DND-41 (cell line): Measurements from ENCODE around the gene HYDIN.
"Not testable (repeated sequence)": the region's sequence is repeated elsewhere in the genome, so short reads cannot be mapped to it uniquely, and the experiment has no call there.

Source experiments
- ATAC-seq: fragments of 200-7000 bp; cut with Tn5 transposase; 3 replicates; pipeline ENCODE4 v1.9.1; 2021; ENCODE audit warnings: low read depth; ENCODE audit not compliant: insufficient read depth
- DNase-seq: peaks from one replicate; pipeline ENCODE4 v3.0.0-alpha.2; 2020
- H2AFZ ChIP-seq: 2 replicates; pipeline ENCODE4 v1.6.0; 2012; ENCODE audit warnings: low read depth, low read length
- H3K27ac ChIP-seq: 2 replicates; pipeline ENCODE4 v1.5.1; 2012; ENCODE audit warnings: low read length, inconsistent platforms
- H3K27me3 ChIP-seq: fragments of 200-600 bp; sonication (generic); 2 replicates; pipeline ENCODE4 v1.6.0; 2012; ENCODE audit warnings: low read length, mild to moderate bottlenecking, inconsistent platforms; ENCODE audit not compliant: insufficient read depth, poor library complexity
- H3K36me3 ChIP-seq: 2 replicates; pipeline ENCODE4 v1.5.1; 2012; ENCODE audit warnings: low read length, inconsistent platforms; ENCODE audit not compliant: insufficient read depth
- H3K4me1 ChIP-seq: 2 replicates; pipeline ENCODE4 v1.5.1; 2012; ENCODE audit warnings: mild to moderate bottlenecking, low read length; ENCODE audit not compliant: insufficient read depth
- H3K4me2 ChIP-seq: 2 replicates; pipeline ENCODE4 v1.6.0; 2012; ENCODE audit warnings: mild to moderate bottlenecking, moderate library complexity, low read length, inconsistent platforms; ENCODE audit not compliant: insufficient read depth
- H3K4me3 ChIP-seq, 2 experiments: fragments of 200-600 bp in 1 of 2; shearing (Covaris generic) in 1 of 2; 2 replicates each; pipeline ENCODE4 v1.5.1; 2012 to 2016; ENCODE audit warnings: inconsistent platforms in 2 of 2, low read length in 2 of 2, mild to moderate bottlenecking in 2 of 2, low read depth in 1 of 2, moderate library complexity in 1 of 2
- H3K79me2 ChIP-seq: 2 replicates; pipeline ENCODE4 v1.6.0; 2012; ENCODE audit warnings: low read length, inconsistent platforms; ENCODE audit not compliant: insufficient read depth
- H3K9ac ChIP-seq: 2 replicates; pipeline ENCODE4 v1.6.0; 2012; ENCODE audit warnings: low read depth, mild to moderate bottlenecking, inconsistent platforms, low read length, moderate library complexity
- H3K9me3 ChIP-seq: 2 replicates; pipeline ENCODE4 v1.5.1; 2012; ENCODE audit warnings: low read length, moderate library complexity, mild to moderate bottlenecking, inconsistent platforms; ENCODE audit not compliant: insufficient read depth, severe bottlenecking
- H4K20me1 ChIP-seq: 2 replicates; pipeline ENCODE4 v1.6.0; 2012; ENCODE audit warnings: low read length; ENCODE audit not compliant: insufficient read depth

Gene HYDIN

GRCh38 chr16:71069842-71070241, 160.7 kb downstream of the HYDIN start:
- DNase-seq, H3K4me2 ChIP-seq, H3K27ac ChIP-seq, H3K4me3 ChIP-seq, H2AFZ ChIP-seq, H3K9ac ChIP-seq, H3K36me3 ChIP-seq, H3K79me2 ChIP-seq, H3K9me3 ChIP-seq, H3K27me3 ChIP-seq, H4K20me1 ChIP-seq, ATAC-seq, H3K4me1 ChIP-seq: not testable (repeated sequence)

- H3K36me3 ChIP-seq, ATAC-seq, H3K4me3 ChIP-seq, H3K4me1 ChIP-seq, H3K27ac ChIP-seq, DNase-seq, H2AFZ ChIP-seq, H3K27me3 ChIP-seq, H4K20me1 ChIP-seq, H3K79me2 ChIP-seq, H3K9ac ChIP-seq, H3K9me3 ChIP-seq, H3K4me2 ChIP-seq: not testable (repeated sequence)
These were observed 176.5 kb downstream of the HYDIN start for GRCh38 chr16:71053897-71054609.

DNA sequence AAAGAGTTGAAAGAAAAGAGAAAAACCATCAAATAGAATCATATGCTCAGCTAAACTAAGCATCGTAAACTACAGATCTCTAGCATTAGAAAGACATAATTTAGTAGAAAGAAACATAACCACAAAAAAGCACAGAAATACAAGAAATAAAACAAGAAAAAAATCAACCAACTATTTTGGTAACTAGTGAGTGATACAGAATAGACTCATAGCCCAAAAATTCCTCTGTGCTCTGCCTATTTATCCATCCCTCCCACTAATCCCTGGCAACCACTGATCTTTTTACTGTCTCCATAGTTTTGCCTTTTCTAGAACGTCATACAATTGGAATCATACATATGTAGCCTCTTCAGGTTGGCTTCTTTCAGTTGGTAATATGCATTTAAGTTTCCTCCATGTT, 180.2 kb downstream of the HYDIN start:
- not testable (repeated sequence) for H2AFZ ChIP-seq, DNase-seq, H3K4me3 ChIP-seq, H4K20me1 ChIP-seq, H3K4me2 ChIP-seq, H3K9me3 ChIP-seq, H3K27me3 ChIP-seq, H3K27ac ChIP-seq, H3K79me2 ChIP-seq, H3K9ac ChIP-seq, H3K4me1 ChIP-seq, ATAC-seq, H3K36me3 ChIP-seq

GRCh38 chr16:71039368-71040111, 191.0 kb downstream of the HYDIN start:
- ATAC-seq, H3K79me2 ChIP-seq, H3K9me3 ChIP-seq, H3K4me3 ChIP-seq, H3K36me3 ChIP-seq, H4K20me1 ChIP-seq, H3K27me3 ChIP-seq, H2AFZ ChIP-seq, H3K9ac ChIP-seq, H3K4me1 ChIP-seq, H3K4me2 ChIP-seq, H3K27ac ChIP-seq, DNase-seq: not testable (repeated sequence)

DNA sequence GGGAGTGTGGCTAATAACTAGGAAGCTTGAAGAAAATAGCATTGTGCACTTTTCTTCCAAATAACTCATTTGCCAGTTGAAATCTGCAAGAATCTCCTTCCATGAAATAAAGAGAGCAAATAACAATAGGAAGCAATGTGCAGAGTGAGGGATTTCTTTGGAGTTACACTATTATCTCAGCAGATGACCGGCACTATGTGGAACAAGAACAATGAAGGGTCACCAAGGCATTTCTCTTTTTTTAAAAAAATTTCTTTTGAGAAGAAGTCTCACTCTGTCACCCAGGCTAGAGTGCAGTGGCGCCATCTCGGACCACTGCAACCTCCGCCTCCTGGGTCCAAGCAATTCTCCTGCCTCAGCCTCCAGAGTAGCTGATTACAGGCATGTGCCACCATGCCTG, 192.1 kb downstream of the HYDIN start:
- H3K27ac ChIP-seq, H4K20me1 ChIP-seq, ATAC-seq, H3K4me1 ChIP-seq, H3K27me3 ChIP-seq, H3K9ac ChIP-seq, H3K4me3 ChIP-seq, H3K4me2 ChIP-seq, H3K36me3 ChIP-seq, H3K79me2 ChIP-seq, H2AFZ ChIP-seq, DNase-seq, H3K9me3 ChIP-seq: not testable (repeated sequence)

GRCh38 chr16:71037987-71038386, 192.5 kb downstream of the HYDIN start:
- not testable (repeated sequence) for H3K4me2 ChIP-seq, ATAC-seq, H3K27ac ChIP-seq, H3K4me3 ChIP-seq, DNase-seq, H3K27me3 ChIP-seq, H3K9ac ChIP-seq, H2AFZ ChIP-seq, H3K4me1 ChIP-seq, H3K36me3 ChIP-seq, H3K79me2 ChIP-seq, H3K9me3 ChIP-seq, H4K20me1 ChIP-seq

DNA sequence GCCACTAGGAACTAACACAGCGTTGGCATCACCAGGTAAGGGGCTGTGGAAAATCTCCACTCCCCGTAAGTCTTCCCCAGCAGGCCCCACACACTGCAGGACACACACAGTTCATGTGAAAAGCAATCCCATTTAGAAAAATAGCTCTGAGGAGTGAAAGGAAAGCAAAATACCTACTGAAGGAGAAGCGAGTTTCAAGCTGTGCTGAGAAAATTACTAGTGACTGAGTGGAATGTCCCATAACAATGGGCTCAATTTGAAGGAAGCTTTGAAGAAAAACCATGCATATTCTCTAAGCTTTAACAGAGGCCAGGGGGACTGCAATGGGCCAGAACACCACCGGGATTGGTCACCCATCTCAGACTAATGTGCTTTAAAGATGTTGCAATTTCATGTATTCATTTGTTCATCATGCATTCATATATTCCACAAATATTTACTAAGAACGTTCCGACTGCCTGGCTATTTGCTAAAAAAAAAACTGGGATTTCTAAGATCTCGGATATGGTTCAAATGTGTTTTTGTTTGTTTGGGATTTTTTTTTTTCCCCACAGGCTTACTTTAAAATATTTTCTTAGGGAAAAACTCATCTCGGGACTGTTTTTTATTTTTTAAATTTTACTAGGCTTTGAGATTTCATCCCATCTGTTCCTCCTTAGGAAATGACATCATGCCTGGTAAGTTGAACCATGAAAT, 202.3 kb downstream of the HYDIN start:
- DNase-seq, H3K27me3 ChIP-seq, H4K20me1 ChIP-seq, H3K9ac ChIP-seq, H3K4me3 ChIP-seq, ATAC-seq, H3K4me1 ChIP-seq, H2AFZ ChIP-seq, H3K27ac ChIP-seq, H3K9me3 ChIP-seq, H3K4me2 ChIP-seq, H3K79me2 ChIP-seq, H3K36me3 ChIP-seq: not testable (repeated sequence)

GRCh38 chr16:71027511-71027910, 203.0 kb downstream of the HYDIN start:
- not testable (repeated sequence) for H3K27ac ChIP-seq, H3K27me3 ChIP-seq, H3K4me3 ChIP-seq, H4K20me1 ChIP-seq, ATAC-seq, H3K4me1 ChIP-seq, H3K9me3 ChIP-seq, H3K79me2 ChIP-seq, H2AFZ ChIP-seq, H3K9ac ChIP-seq, H3K4me2 ChIP-seq, DNase-seq, H3K36me3 ChIP-seq
